GM18505 (cell line): ENCODE results near the gene PLA2G4B.

Experiments
- ATAC-seq: cut with Tn5 transposase; IDR thresholded peaks from one replicate; pipeline ENCODE4 v1.9.1; 2021; ENCODE audit not compliant: unreplicated experiment
- POLR2A ChIP-seq: IDR thresholded peaks from 4 replicates; pipeline ENCODE4 v1.6.1; 2011; ENCODE audit warnings: borderline replicate concordance; ENCODE audit not compliant: insufficient read depth, insufficient read length; ENCODE audit errors: extremely low read depth

PLA2G4B gene

DNA sequence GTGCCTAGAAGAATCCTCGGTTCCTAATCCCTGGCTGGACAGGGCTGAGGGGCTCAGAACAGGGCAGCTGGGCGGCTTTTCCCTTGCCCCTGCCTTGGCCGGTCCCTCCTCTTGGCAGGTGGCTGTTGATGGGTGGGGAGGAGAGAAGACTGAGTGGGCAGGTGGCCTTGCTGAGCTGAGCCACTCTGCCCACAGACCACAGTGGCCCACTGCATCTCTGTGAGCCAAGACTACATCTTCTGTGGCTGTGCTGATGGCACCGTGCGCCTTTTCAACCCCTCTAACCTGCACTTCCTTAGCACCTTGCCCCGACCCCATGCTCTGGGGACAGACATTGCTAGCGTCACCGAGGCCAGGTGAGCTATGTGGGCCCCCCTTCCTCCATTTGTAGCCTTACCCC, 25.2 kb upstream of the PLA2G4B start:
- TF ChIP-seq POLR2A: no peak
- no peak for ATAC-seq

DNA sequence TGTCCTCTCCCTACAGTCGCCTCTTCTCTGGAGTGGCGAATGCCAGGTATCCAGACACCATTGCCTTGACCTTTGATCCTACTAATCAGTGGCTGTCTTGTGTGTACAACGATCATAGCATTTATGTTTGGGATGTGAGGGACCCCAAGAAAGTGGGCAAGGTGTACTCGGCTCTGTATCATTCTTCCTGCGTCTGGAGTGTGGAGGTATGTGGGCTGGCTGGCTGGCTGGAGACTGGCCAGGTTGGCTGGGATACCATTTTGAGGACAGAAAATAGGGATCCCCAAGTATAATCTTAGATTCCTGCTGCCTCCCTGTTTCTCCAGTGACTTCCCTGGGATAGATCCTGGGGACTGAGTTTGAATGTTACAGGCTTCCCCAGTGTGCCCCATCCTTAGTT, 24.1 kb upstream of the PLA2G4B start:
- no peak for ATAC-seq
- no peak for TF ChIP-seq POLR2A

DNA sequence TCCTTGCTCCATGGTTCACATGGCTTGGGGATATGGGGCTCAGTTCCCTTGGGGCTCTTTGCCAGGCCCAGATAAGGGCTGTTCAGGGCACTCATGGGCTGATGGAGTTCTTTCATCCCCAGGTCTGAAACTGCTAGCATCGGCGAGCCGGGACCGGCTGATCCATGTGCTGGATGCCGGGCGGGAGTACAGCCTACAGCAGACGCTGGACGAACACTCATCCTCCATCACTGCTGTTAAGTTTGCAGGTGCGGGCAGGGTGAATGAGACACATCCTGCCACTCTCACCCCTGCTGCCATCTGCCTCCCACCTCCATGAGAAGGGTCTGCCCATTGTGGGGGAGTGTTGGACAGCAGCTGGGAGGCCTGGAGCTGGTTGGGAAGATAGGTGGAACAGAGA, 21.9 kb upstream of the PLA2G4B start:
- no peak for TF ChIP-seq POLR2A
- no peak for ATAC-seq

DNA sequence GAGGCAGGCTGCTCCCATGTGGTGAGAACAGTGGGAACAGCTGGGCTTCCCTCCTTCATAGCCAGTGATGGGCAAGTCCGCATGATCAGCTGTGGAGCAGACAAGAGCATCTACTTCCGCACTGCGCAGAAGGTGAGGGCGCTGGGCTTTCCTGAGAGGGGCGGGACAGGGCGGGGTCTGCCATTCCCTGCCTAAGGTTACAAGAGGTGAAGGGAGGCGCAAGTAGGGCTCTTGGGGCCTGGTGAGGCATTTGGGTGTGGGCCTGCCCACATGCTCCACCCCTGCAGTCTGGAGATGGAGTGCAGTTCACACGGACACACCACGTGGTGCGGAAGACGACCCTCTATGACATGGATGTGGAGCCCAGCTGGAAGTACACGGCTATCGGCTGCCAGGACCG, 21.3 kb upstream of the PLA2G4B start:
- TF ChIP-seq POLR2A: no peak
- ATAC-seq: no peak

DNA sequence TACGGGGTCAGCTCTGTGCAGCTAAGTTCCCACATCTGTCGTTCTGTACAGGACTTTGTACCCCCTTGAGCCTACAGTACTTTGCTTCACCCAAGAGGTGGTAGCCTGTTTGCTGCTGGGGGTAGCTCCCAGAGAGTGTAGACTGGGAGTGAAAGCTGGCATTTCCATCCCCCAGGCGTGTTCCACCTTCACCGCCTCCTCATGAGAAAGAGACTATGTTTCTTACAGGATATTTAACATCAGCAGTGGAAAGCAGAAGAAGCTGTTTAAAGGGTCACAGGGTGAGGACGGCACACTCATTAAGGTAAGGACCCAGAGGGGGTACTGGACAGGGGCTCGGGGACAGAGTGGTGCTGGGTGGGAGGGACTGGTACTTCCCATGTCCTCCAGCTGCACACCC, 20.9 kb upstream of the PLA2G4B start:
- no peak for TF ChIP-seq POLR2A

DNA sequence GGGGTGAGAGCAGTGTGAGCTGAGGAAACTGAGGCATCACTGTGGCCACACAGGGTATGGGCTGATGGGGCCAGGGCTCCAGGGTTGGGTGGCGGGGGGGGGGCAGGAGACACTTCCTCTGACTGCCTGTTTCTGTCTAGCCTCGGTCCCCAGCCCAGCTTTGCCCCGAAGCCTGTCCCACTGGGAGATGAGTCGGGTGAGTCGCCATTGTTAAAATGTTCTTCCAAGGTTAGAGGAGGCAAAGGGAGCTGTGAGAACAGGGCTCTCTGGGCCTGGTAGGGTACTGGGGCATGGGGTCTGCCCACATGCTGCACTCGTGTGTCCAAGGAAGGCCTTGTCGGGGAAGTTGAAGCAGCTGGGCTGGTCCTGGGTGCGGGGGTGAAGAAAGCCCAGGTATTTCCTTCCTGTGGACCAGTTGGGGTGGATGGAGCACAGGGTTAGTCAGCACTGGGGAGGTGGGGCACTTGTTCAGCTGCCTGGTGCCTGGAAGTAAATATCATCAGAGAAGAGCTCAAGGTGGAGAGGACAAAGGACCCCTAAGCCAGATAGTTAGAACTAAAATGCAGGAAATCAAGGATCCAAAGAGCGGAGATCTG, 19.1 kb upstream of the PLA2G4B start:
- TF ChIP-seq POLR2A: no peak
- ATAC-seq: no peak

More for the DNA sequence above, 20.9 kb upstream of the PLA2G4B start:
- ATAC-seq: no peak

DNA sequence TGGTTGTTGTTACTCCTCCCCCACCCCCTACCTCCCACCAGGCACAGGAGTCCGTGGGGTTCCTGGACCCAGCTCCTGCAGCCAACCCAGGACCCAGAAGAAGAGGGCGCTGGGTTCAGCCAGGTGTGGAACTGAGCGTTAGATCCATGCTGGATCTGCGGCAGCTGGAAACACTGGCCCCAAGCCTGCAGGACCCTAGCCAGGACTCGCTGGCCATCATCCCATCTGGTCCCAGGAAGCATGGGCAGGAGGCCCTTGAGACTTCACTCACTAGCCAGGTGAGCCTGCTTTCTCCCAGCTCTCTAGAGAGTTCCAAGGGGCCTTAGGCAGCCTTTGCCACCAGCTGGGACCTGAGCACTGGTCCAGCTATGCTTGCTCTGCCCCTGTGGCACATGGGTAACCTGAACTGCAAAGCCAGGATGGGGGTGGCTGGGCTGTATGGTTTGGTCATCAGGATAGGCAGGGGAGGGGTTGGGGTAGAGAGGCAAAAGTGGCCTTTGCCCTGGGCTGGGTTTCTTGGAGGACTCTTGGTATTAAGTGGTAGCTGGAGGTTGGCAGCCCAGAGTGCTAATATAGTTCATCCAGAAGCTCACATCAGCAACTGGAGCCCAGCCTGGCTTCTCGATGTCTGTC, 17.7 kb upstream of the PLA2G4B start:
- no peak for ATAC-seq
- no peak for TF ChIP-seq POLR2A

DNA sequence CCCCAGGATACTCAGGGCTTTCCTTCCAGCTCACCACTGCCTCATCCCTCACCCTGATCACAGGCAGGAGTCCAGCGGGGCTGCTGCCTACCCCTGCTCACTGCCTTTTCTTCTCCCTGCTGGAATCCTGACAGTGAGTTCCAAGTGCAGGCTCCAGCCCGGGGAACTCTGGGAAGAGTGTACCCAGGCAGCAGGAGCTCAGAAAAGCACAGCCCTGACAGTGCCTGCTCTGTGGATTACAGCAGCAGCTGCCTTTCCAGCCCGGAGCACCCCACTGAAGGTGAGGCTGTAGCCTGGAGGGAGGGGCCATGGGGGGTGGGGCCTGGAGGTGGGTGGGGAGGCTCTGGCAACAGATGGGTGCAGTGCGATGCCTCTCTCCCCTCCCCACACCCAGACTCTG, 16.8 kb upstream of the PLA2G4B start:
- no peak for ATAC-seq
- TF ChIP-seq POLR2A: no peak

DNA sequence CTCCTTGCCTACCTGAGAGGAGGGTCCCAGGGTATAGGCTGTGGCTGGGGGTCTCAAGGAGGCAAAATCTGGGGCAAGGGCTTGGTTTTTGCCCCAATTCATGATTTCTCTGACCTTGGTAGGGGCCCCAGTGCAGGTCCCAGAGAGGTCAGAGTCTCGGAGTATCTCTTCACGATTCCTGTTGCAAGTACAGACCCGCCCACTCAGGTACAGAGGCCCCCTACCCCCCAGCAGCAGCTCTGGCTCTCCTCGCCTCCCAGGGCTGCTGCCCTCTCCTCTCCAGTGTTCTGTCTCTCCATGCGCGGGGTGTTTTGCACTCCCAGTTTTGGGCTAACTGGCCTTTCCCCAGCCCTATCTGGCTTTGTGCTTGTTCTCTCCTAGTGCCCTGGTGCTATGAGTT, 16.2 kb upstream of the PLA2G4B start:
- no peak for TF ChIP-seq POLR2A
- ATAC-seq: no peak

DNA sequence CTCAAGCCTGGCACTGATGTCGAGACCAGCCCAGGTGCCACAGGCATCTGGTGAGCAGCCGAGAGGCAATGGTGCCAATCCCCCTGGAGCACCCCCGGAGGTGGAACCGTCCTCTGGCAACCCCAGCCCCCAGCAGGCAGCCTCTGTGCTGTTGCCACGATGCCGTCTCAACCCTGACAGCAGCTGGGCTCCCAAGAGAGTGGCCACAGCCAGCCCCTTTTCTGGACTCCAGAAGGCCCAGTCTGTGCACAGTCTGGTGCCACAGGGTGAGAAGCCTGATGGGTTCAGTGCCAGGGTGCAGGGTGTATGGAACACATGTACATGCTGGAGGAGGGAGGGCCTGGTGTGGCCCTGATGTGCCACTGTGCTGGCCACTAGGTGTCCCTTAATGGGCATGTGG, 15.7 kb upstream of the PLA2G4B start:
- TF ChIP-seq POLR2A: no peak
- no peak for ATAC-seq

DNA sequence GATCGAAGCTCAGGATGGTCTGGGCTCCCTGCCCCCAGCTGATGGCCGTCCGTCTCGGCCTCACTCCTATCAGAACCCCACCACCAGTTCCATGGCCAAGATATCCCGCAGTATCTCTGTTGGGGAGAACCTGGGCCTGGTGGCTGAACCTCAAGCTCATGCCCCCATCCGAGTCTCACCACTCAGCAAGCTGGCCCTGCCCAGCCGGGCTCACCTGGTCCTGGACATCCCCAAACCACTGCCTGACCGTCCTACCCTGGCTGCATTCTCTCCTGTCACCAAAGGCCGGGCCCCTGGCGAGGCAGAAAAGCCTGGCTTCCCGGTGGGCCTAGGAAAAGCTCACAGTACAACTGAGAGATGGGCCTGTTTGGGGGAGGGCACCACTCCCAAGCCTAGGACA, 15.1 kb upstream of the PLA2G4B start:
- TF ChIP-seq POLR2A: no peak
- ATAC-seq: no peak

DNA sequence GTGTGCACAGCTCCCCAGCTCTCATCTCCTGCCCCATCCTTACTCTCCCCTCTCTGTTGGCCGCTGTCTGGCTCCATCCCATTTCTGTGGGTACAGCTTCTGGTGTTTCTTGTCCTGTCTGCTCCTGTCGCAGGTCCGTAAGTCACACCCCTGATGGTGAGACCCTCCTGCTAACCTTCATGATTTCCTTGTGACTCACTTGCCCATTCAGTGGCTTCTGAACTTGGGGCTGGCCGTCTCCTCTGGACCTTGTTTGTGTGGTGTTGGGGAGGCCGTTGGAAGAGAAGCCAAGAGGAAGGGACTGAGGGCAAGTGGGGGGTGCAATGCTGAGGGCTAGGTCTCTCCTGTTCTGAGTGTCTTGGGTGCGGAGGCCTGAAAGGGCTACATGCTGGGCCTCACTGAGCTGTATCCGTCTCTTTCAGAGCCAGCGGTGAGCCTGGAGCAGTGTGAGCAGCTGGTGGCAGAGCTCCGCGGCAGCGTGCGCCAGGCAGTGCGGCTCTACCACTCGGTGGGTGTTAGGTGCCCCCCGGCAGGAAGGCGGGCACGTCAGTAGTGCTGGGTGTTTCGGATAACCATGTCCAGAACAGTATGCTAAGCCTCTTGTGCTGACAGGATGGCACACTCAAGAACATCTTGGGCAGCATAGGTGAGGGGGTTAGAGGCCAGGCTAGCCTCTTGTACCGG, 14.4 kb upstream of the PLA2G4B start:
- TF ChIP-seq POLR2A: no peak
- no peak for ATAC-seq

DNA sequence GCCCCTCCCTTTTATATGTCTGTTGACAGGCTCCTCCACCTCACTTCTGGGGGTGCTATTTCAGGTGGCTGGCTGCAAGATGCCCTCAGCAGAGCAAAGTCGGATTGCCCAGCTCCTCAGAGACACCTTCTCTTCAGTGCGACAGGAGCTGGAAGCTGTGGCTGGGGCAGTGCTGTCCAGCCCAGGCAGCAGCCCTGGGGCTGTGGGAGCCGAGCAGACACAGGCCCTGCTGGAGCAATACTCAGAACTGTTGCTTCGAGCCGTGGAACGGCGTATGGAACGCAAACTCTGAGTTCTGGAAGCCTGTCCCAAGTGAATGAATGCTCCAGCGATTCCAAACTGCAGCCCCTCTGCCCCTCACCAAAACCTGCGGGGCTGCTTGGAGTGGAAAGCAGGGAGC, 13.5 kb upstream of the PLA2G4B start:
- ATAC-seq: no peak
- TF ChIP-seq POLR2A: no peak

DNA sequence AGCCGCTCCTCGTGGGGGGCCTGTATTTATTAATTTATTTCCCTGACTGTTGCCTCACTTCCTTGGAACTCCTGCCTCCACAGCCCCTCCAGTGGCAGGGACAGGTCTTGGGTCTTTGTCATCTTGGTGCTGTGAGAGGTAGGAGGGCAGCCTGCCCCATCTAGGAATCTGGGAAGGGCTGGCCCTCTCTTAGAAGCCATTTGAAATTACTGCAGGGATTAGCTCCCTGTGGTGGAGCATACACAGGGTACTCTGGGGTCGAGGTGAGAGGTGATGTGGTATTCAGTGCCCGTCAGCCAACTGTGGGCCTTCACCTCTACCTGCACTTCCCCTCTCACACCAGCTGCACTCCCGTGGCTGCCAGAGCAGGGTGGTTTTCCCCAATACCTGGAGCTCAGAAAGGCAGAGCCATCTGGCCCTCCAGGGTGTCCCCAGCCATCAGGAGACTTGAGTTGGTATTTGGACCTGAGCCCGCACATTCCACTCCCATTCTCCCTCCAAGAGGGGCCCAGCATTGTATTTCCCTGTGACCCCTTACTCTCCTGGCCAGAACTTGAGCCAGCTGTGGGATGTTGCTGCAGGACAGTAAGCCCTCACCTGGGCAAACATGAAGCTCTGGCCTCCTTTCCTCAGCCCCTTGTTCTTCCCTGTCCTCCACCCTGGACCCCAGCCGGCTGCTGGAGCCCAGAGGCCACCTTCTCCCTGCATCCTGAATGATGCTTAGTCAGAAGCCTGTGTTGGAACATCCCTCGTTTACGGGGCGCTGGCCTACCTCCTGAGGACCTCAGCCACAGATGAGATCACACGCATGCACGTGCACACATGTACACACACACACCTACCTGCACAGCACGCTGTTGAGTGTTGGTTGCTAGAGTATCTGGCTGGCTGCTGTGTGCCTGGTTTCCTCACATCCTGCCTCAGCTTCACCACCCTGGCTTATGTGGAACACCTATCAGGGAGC, 12.8 kb upstream of the PLA2G4B start:
- TF ChIP-seq POLR2A: no peak

DNA sequence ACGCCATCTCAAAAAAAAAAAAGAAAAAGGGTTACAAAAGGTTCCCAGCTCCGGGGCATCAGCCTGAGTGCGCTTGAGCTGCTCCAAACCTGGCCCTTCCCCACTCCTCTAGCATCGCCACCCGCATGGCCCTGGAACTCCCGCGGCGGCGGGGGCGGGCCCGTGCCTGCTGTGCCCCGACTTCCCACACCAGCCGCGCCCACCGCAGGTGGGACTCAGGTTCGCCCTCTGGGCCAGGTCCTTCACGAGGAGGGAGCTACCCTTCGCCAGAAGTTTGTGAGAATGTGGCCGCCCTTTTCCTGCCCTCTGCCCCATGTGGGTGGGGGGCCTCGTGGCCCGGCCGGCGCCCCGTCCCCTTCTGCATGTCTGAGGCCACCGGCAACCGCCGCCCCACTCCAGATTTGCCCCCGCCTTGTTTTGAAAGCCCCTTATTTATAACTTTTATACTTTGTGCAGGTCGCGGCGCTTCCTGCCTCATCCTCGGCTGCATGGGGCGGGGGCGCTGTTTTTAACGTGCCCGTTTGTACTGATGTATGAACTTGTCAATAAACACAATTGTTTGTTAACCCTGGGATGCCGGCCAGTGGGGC, 11.3 kb upstream of the PLA2G4B start:
- no peak for TF ChIP-seq POLR2A
- no peak for ATAC-seq

More for the DNA sequence above, 12.8 kb upstream of the PLA2G4B start:
- ATAC-seq: no peak
